RPMI7951 (cell line): ENCODE measurements around the gene TNFRSF1A. TPM values are rescaled to one million over a fixed set of nuclear protein-coding genes. Genes with fewer than 3 reads are reported as not detected.
A peak's percentile ranks its signal among the peaks of the same experiment; 100 is the strongest.
"Not testable (repeated sequence)": the region's sequence is repeated elsewhere in the genome, so short reads cannot be mapped to it uniquely, and the experiment has no call there.

Source experiments
- DNase-seq: peaks from one replicate; pipeline ENCODE4 v3.0.0-alpha.2; 2012; ENCODE audit warnings: low read depth
- total RNA-seq: library from RNA; depleted of rRNA; stranded (reverse); fragments of >200 nt; shearing (Covaris generic); gene quantifications from 2 replicates; pipeline ENCODE4 v1.2.3, GENCODE V29; 2014

TNFRSF1A gene
- total RNA-seq, 1 experiment from 2014 or later: 91.2 TPM

DNA sequence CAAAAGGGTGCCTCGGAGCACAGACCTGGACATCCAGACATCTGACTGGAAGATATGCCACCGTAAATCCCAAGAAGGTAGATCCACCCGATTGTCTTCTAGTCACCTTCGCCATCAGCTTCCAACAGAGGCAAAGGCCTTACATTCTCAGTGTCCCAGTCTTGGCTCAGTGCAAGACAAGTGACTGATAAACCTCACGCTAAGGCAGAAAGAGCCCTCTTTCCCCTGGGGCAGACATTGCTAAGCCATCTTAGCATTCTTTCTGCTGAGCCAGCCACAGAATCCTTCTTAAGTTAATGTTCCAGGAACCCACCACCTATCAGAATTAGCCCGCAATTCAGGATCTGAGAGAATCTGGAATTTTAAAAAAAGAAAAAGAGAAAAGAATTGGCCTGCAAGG lies 35.7 kb downstream of the TNFRSF1A start:
- DNase-seq: no peak

DNA sequence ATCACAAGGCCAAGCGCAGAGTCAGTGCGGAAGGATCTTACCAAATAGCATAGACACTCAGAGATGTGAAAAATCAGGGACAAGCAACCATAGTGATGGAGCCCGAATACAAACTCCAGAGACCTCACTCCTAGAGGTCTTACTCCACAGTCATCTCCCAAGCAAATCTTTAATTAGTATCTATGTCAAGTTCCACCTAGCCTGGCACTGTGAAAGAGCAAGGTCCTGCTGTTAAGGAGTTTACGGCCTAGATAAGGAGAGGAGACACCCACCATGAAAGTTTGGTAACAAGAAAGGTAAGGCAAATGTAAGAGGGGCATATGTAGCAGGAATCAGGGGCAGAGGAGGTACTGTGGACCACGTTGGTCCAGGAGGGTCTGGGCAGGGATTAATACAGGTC lies 38.8 kb downstream of the TNFRSF1A start:
- DNase-seq: no peak

DNA sequence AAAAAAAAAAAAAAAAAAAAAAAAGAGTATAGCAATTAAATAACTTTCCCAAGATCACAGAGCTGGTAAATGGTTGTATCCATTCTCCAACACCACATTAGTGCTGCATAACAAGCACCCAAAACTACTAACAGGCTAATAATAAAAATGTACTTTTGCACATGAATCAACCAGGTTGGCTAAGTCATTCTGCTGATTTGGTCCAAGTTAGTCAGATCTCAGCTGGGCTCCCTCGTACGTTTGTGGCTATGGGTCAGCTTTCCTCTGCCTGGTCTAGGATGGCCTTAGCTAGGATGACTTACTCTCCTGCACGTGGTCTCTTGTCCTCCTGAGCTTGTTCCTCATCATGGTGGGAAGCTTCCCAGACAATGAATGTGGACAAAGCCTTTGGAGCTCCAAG lies 39.3 kb downstream of the TNFRSF1A start:
- DNase-seq: no peak

DNA sequence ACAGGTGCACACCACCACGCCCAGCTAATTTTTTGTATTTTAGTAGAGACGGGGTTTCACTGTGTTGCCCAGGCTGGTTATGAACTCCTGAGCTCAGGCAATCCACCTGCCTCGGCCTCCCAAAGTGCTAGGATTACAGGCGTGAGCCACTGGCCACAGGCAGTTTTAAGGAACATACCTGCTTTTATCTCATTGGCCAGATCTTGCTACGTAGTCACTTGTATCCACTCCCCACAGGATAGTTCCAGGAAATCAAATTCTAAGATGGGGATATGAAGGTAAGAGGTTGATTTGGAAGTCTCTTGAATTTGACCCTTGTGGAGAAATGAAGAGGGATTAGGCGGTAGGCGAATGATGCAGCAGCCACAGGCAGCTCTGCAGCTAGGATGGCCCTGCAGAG lies 40.2 kb downstream of the TNFRSF1A start:
- DNase-seq: no peak

DNA sequence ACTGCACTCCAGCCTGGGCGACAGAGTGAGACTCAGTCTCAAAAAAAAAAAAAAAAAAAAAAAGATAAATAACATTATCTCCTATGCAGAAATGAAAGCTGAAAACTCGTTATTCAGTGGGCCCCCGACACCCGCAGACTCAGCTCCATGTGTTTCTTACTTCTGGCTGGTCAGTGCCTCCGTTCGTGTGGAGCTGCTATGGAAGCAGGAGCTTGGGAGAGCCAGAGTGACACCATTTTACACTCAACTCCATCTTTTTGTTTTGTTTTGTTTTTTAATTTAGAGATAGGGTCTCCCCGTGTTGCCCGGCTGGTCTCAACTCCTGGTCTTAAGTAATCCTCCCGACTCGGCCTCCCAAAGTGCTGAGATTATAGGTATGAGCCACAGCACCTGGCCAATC lies 44.7 kb downstream of the TNFRSF1A start:
- DNase-seq: no peak

DNA sequence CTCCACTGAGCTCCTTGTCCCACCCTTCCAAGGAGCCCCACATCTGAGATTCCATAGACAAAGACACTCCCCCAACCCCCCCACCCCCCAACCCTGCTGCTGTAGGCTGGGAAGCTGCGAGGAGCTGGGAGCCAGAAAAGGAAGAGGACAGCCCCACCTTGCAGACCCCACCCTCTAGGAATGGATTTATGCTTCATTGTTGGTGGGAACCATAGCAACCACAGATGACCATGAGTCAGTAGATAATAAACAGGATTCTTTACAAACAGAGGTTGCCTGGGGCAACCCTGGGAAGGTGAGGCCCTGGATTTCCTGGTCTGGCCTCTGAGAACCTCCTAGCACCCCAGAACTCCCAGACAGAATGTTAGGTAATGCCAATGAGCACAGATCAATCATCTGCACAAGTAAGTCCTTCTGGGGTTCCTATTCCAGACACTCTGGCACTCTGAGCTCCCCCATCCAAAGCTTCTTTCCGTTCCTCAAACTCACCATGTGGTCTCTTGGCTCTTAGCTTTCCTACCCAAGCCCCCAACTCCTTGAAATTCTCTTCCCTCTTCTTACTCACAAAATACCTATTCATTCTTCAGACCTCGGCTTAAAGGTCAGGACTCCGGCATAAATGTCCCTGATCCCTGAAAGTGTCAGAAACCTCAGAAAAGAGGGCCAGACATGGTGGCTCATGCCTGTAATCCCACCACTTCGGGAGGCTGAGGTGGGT lies 46.6 kb downstream of the TNFRSF1A start:
- peak; percentile 76 for DNase-seq

DNA sequence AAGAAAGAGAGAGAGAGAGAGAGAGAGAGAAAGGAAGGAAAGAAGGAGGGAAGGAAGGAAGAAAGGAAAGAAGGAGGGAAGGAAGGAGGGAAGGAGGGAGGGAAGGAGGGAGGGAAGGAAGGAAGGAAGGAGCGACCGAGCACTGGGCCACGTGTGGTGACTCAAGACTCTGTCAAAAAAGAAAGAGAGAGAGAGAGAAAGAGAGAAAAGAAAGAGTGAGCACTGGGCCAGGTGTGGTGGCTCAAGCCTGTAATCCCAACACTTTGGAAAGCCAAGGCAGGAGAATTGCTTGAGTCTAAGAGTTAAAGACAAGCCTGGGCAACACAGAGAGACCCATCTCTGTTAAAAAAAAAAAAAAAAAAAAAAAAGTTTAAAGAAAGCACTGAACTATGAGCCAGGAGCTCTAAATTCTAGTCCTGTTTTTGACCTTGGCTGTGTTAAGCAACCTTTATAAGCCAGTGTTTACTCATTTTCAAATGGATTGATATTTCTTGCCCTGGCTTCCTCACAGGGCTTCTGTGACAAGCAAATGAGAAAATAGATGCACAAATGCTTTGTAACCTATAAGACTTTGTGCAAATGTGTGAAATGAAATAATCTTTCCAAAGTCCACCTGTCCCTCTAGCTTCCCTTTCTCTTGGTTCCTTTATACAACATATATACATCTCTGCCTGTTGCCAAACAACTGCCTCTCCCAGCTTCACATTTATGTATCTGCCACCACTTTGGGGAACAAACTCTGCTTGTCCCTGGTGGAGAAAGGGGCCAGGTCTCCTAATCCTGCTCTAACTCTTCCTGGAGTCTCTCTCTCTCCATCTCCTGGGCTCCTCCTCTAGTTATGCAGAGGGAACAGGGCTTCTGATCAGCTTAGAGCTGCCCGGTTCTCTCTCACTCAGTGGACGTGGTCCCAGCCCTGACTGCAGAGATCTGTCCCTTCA lies 47.5 kb downstream of the TNFRSF1A start:
- DNase-seq: no peak

DNA sequence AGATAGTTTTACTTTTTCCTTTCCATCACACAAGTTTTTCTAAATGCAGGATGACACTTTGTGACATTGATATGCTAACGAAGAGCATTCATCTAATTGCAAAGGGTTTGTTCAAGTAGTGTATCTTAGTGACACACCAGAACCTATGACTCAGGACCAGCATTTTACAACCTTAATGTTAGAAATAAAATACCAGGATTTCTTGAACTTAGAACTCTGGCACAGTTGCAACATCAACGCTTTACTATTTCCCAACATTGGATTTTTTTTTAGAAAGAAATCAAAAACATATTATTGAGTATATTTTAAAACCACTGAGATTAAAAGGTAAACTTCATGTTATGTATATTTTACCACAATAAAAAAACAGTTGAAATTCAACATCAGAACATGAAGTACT lies 49.3 kb downstream of the TNFRSF1A start:
- no peak for DNase-seq

DNA sequence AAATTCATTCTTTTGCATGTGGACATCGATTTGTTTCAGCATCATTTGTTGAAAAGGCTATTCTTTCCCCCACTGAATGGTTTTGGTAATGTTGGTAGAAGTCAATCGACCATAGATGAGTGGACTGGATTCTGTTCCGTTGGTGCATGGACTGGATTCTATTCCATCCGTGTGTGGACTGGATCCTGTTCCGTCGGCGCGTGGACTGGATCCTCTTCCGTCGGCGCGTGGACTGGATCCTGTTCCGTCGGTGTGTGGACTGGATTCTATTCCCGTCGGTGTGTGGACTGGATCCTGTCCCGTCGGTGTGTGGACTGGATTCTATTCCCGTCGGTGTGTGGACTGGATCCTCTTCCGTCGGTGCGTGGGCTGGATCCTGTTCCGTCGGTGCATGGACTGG lies 52.0 kb downstream of the TNFRSF1A start:
- not testable (repeated sequence) for DNase-seq

DNA sequence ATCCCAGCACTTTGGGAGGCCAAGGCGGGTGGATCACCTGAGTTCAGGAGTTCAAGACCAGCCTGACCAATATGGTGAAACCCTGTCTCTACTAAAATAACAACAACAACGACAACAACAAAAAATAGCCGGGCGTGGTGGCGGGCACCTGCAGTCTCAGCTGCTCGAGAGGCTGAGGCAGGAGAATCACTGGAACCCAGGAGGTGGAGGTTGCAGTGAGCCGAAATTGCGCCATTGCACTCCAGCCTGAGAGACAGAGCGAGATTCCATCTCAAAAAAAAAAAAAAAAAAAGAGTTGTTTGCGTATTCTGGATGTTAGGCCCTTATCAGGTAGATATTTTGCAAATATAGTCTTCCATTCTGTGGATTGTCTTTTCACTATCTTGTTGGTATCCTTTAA lies 52.8 kb downstream of the TNFRSF1A start:
- not testable (repeated sequence) for DNase-seq

DNA sequence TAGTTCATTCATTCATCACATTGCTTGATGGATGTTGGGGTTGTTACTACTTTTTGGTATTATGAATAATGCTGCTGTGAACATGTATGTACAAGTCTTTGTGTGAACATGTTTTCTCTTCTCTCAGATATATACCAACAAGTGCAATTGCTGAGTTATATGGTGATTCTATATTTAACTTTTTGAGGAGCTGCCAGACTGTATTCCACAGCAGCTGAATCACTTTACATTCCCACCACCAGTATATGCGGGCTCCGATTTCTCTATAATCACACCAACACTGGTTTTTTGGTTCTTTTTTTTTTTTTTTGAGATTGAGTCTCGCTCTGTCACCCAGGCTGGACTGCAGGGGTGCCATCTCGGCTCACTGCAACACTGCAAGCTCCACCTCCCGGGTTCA lies 53.6 kb downstream of the TNFRSF1A start:
- DNase-seq: no peak

DNA sequence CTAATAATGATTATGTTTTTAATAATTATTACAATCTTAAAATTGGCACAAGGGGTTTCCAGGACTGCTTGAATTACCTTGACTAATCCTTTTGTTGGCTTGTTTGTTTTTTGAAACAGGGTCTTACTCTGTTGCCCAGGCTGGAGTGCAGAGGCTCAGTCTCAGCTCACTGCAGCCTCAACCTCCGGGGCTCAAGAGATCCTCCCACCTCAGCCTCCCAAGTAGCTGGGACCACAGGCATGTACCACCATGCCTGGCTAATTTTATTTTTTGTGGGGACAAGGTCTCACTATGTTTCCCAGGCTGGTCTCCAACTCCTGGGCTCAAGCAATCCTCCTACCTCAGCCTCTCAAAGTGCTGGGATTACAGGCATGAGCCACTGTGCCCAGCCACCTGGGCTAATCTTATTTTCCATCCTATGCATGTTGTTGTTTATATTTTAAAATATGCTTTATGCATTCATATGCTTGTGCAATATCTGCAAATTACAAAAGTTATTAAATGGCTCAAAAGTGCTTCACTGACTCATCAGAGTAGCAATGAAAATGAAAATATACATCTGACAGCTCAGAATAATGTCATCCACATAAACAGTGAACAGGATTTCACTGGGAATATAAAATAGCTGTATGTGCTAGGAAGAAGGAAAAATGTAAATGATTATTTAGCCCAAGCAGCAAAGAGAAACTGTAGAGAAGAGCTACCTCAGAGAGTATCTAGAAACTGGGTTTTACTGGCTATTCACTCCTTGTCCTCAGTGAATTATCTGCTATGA lies 56.2 kb downstream of the TNFRSF1A start:
- no peak for DNase-seq

DNA sequence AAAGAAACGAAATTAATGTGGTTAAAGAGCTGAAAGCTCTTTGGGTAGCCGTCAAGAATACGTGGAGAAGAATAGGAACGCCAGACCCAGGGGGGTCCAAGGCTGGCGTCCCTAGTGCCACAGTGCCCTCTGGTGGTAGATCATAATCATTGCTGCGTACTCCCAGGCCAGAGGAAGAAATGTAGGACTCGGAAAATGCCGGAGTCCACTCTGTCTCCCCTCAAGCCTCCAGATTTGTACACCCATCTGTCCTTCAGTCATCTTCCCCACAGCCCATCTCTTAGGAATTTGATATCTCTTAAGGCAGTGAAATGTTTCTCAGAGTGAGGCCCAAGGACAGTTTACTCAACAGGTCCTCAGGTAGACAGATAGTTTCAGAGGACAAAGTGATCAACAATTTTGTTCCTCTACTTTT lies 56.8 kb downstream of the TNFRSF1A start:
- peak; percentile 66 for DNase-seq

DNA sequence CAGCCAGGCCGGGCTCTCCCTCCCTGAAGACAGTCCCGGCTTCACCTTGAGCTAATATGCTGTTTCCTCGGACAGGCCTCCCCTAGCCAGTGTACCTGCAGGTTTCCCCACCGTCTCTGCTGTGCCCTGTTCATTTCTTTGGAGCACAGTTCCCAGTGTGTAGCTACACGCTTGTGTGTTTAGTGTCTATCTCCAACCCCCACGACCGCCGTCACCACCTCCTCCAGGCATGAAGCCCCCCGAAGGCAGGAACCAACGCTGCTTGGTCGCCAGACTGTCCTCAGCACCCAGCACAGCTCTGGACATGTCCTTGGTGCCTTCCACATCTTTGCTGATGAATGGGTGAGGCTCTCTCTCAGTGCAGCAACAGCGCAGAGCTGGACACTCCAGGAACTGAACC lies 57.6 kb downstream of the TNFRSF1A start:
- DNase-seq: no peak

DNA sequence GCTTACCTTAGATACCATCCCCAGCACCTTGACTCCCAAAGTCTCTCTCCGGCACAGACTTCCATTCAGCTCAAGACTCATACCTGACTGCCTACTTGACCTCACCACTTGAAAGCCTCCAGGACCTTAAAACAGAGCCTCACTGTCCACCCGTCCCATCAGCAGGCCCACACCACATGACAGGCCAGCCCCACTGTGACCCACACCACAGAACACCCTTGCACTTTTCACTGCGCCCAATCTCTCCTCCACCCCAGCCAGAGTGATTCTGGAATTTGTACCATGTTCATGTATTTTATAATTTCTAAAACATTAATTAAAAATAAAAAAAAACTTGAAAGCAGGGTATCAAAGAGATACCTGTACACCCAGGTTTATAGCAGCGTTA lies 59.4 kb downstream of the TNFRSF1A start:
- no peak for DNase-seq

DNA sequence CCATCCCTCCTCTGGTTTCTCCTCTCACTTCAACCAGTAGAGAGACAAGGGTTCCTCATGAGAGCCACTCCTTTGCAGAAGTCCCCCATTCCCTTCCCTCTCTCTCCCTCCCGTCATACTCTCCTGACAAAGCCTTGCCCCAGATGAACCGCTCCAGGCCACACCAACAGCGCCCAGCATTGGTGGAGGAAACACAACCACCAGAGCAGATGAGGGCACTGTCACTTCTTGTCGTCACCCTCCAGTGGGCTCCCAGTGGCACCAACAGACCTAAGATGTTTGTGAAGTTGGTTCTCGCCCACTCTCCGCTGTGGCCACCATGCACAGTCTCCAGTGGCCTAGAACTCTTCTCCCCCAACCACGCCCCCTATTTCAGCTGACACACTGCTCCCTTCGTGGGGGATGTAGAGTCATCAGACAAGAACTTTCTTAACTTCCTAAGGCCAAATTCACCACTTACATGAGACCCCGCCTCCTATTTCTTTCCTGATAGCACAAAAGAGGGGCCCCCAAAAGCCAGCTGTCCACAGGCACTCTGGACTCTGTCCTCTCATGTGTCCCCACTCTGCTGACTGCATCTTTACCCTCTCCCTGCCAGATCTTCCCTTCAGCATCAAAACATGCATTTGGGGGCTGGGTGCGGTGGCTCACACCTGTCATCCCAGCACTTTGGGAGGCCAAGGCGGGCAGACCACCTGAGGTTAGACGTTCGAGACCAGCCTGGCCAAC lies 60.6 kb downstream of the TNFRSF1A start:
- no peak for DNase-seq

DNA sequence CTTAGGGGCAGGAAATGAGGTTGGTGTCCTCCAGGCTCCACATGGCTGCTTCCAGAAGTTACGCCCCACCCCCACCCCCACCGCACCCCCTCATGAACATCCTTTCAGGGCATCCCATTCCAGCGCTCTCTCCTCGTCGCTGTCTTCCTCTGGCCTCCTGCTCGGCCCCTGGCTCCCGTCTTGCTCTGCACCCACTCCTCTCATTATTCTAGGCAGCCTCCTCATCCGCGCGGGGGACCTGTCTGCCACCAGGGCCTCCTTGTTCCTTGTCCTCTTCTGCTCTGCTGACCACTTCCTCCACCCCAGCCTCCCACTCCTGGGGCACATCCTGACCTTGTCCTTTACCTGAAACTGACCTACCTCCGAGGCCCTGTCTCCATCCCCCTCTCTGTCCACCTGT lies 61.2 kb downstream of the TNFRSF1A start:
- no peak for DNase-seq

DNA sequence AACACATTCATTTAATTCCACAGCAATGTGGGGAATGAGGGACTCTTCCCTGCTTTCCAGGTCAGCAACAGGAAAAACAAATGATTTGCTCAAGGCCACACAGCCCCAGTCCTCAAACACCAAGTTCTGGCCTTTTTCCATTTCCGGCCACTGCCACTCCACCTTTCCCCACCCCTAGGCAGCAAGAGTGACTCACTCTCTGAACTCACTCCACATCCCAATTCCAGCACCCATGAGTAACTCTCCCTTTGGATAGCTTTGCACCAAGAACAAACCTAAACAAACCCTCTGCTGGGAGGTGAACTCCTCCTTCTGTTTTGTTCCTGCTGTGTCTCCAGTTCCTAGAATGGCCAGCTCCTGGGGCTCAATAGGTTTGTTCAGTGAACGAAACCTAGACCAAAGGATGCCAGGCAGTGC lies 61.8 kb downstream of the TNFRSF1A start:
- peak; percentile 95 for DNase-seq

DNA sequence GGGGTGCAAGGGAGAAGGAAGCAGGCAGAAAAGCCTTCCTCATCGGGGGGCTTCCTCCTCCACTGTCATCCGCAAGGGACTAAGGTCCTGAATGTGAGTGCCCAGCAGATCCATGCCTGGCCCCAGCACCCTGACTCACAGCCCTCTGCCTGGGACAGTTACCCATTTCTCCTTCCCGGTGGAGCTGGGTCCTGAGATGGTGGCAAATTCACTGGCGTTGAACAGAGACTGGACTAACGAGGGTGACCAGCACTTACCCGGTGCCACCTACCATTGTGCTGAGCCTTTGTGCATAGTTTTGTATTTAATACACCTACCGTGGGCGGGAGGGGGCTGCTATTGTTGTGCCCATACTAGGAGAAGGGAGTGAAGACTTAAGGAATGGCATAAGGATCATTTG lies 62.2 kb downstream of the TNFRSF1A start:
- no peak for DNase-seq

DNA sequence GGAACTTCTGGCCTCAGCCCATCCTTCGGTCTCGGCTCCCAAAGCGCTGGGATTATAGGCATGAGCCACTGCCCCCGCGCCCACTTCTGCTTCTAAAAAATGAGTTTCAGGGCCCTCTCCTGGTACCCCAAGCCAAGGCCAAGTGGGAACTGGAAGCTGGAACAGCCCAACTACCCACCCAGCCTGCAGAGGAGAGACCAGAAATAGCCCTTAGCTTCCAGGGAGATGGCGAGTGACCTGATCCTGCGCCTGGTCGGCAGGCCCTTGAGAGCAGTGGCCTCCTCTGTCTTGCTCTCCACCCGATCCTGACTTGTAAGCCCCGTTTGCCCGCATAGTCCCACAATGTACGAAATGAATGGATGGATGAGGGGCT lies 62.6 kb downstream of the TNFRSF1A start:
- no peak for DNase-seq
